GM18907 (cell line): ENCODE data around the gene SIPA1L2.

Experiments
- ATAC-seq: cut with Tn5 transposase; IDR thresholded peaks from one replicate; pipeline ENCODE4 v1.9.1; 2021; ENCODE audit warnings: mild to moderate bottlenecking, moderate library complexity; ENCODE audit not compliant: unreplicated experiment

Gene SIPA1L2

GRCh38 chr1:232590744-232591082 is 39.2 kb downstream of the SIPA1L2 start:
- peak; percentile 52 for ATAC-seq

DNA sequence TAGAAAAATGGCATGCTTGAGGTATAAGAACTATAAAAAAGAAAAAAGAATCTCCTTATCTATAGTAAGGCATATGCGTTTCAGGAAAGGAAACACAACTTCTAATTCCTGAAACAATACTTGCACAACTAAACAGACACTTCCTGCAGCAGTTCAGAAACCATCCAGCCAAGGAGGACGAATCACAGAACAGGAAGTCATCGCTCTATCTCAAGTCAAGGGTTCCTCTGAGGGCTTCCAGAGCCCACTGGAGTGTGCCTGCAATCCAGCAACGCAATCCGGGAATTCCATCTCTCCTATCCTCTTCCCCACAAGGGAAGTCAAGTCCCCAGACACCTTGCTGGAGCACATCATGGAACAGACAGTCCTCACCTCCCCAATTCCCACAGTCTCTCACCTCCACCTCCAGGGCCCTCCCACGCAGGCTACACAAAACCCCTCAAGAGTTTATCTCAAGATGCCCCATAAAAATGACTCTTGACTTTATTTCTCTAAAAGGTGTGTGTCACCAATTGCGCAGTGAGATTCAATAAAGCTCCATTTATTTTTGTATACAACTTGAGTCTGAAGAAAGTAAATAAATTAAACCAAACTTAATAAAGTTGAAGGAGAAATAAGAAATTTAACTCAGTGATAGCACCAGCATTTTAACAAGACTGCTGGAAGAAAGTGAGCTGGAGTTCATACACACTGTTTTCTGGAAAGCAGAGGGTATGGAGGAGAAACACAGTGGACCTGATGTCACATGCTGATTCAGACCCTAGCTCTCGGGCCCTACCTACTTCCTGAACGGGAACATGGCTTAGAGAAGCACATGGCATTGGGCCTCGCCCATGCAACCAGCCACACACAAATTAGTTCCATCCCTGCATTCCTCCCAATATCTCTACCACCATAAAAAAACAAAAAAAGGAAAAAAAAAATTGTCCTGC is 39.9 kb downstream of the SIPA1L2 start:
- ATAC-seq: peak; percentile 30

GRCh38 chr1:232589111-232589811 is 40.7 kb downstream of the SIPA1L2 start:
- ATAC-seq: no peak

- ATAC-seq: no peak
Measured at GRCh38 chr1:232587141-232588008, 42.6 kb downstream of the SIPA1L2 start.

GRCh38 chr1:232586679-232587078 is 43.3 kb downstream of the SIPA1L2 start:
- no peak for ATAC-seq

GRCh38 chr1:232585486-232585885 is 44.4 kb downstream of the SIPA1L2 start:
- ATAC-seq: no peak

DNA sequence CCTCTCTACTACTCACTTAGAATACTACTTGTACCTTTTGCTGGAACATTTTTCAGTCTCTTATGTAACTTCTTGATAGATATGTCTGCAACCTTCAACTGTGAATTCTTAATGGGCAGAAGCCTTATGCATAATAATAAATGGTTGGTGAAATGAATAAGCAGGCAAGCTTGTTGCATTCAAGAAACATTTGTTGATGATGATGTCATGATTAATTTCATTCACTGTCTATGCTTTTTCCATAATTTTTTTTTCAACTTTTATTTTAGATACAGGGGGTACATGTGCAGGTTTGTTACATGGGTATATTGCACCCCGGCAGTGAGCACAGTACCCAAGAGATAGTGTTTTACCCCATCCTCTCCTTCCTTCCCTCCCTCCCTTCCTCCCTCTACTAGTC is 48.0 kb downstream of the SIPA1L2 start:
- ATAC-seq: no peak
